ENCODE results near the gene LRRFIP1. TPM values are rescaled to one million over a fixed set of nuclear protein-coding genes. Genes with fewer than 3 reads are reported as not detected.

Gene LRRFIP1
- total and polyA plus RNA-seq, 2 of the 13 experiments (the other 11 are each of a cell fraction or from before 2014, with no cell fraction given) = 15.9 to 40.5 TPM

DNA sequence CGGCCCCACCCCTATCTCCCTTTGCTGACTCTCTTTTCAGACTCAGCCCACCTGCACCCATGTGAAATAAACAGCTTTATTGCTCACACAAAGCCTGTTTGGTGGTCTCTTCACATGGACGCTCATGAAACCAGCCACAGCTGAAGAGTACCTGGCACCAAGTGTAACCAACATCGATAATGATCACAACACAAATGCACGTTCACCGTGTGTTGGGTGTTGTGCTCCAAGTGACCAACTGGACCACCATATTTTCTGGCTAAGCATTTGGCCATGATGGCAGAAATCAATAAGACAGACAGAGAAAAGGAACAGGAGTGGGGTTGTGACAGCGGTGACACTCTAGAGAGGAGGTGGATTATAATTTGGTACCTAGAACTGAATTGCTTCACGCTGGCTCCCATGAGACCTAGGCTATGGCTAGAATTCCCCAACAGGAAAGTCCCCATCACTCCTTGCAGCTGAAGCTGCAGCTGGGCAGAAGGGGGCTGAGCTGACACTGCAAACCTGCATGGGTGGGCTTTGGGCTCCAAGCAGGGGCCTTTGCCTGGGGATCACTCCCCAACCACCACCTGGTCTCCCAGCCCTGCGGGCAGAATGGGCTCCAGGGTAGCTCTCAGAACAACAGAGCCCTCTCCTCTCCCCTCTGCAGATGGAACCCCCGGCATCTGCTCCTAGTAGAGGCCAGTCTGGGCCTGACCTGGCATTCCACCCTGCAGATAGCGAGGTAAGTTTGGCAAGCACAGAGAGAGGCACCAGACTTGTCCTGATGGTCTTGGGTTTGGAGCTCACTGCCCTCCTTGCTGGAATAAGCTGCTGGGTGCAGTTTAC, 14.6 kb upstream of the LRRFIP1 start (continued):
- no peak for TF ChIP-seq NFKB2 (CRISPR knock-in tag; IDR thresholded peaks at IDR 0.05; ENCODE audit: borderline replicate concordance)
- TF ChIP-seq ZNF501 (CRISPR knock-in tag; IDR thresholded peaks at IDR 0.05) = no peak
- TF ChIP-seq ZNF552 (CRISPR knock-in tag; IDR thresholded peaks at IDR 0.05; ENCODE audit: borderline replicate concordance) = no peak
- no peak for TF ChIP-seq ZNF33B (CRISPR knock-in tag; IDR thresholded peaks at IDR 0.05)
- no peak for TF ChIP-seq RFX1 (IDR thresholded peaks at IDR 0.05)
- no peak for TF ChIP-seq RBFOX2 (IDR thresholded peaks at IDR 0.05; ENCODE audit: low read depth, low read length)

DNA sequence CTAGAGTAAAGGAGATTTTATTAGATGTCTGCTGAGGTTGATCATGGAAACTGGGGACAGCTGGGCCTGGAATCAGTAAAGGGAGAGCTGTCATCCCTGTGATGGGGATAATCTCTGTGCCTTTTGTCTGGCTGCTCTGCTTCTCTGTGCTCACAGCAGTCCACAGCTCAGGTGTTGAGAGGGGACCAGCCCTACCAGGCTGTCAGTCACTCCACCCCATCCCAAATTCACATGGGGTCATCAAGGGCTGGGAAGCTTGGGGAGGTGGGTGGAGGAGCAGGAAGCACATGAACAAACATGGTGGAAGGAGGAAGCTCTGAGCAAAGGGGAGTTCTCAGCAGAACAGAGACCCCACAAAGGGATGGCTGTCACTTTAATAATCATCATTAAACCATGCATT, 13.7 kb upstream of the LRRFIP1 start:
- Histone ChIP-seq H3K4me1 (ENCODE audit: insufficient read depth, low read length) (peaks cover 39% of the 10 kb centered on the region), H3K9ac (ENCODE audit: insufficient read depth, low read depth, low read length) (peak overlapping the region; percentile 19; the same call in 1 of the 2 replicates), H3K4me3 (replicated peaks in 1 of 3; ENCODE audit: insufficient read depth in 1 of 3, low read depth in 2 of 3, low read length in 3 of 3) (peak overlapping the region in 1 of 3 experiments; percentile 21; a peak in 1 of 6 replicates), H3K27me3 (ENCODE audit: control insufficient read depth in 1 of 2, insufficient read depth in 2 of 2, low read length in 2 of 2) (peaks cover 0 to 35% of the 10 kb centered on the region in 2 experiments; a peak in 3 of 5 replicates), H3K36me3 (replicated peaks in 1 of 2; ENCODE audit: control insufficient read depth in 1 of 2, insufficient read depth in 2 of 2, low read length in 2 of 2) (no peaks in the 10 kb centered on the region), H3K4me2 (ENCODE audit: low read depth, low read length) (peak overlapping the region; percentile 61), H2AFZ (ENCODE audit: low read length) (no peak overlapping the region), H3K79me2 (ENCODE audit: insufficient read depth, low read length) (no peaks in the 10 kb centered on the region), H3K9me3 (ENCODE audit: low read length) (no peaks in the 10 kb centered on the region), H3K27ac (ENCODE audit: extremely low read length, insufficient read depth, low read length) (no peak overlapping the region), H4K20me1 (ENCODE audit: insufficient read depth, low read length) (no peaks in the 10 kb centered on the region)
- ChIA-PET POLR2A (interaction anchor here (1.0 to 2.0 kb wide), 3 partner anchors 12 to 49 kb away, joined by 3 to 9 read pairs (median 3); no protein-coding TSS in a partner anchor), CTCF (ENCODE audit: low intra/inter-chr PET ratio, low total read pairs) (interaction anchor here (1.0 to 1.4 kb wide), 2 partner anchors 8 to 110 kb away, joined by 3 to 6 read pairs; no protein-coding TSS in a partner anchor)
- no TSS peak for BruUV-seq (replicated peaks)
- ATAC-seq (peak; percentile 33), FAIRE-seq (no peak), DNase-seq (ENCODE audit: low spot score) (no peak)
- in situ Hi-C loops (cut with HindIII; ENCODE audit: extremely low pct_ligation_motif_present, low pct_unique_long_range_greater_than_20kb) (no loop called here), intact Hi-C loops (cut with micrococcal nuclease; ENCODE audit: unreplicated experiment) (loop anchor here (2.0 kb wide), 1 partner anchor 13 kb away; no protein-coding TSS in a partner anchor)
- TF ChIP-seq SETDB1 (CRISPR knock-in tag; IDR thresholded peaks at IDR 0.05; ENCODE audit: borderline replicate concordance) (no peak), ZNF768 (CRISPR knock-in tag; IDR thresholded peaks at IDR 0.05) (peak; percentile 69; the same call in 1 of the 2 replicates), ZNF572 (CRISPR knock-in tag; IDR thresholded peaks at IDR 0.05) (0 out of 2 replicates have a peak, but pooled peaks have one; percentile 42), ZNF501 (CRISPR knock-in tag; IDR thresholded peaks at IDR 0.05) (0 out of 2 replicates have a peak, but pooled peaks have one; percentile 10), AHR (CRISPR knock-in tag; IDR thresholded peaks at IDR 0.05) (0 out of 2 replicates have a peak, but pooled peaks have one; percentile 6), ZNF883 (CRISPR knock-in tag; IDR thresholded peaks at IDR 0.05; ENCODE audit: not compliant biosample characterization) (no peak), SRY (CRISPR knock-in tag; IDR thresholded peaks at IDR 0.05) (0 out of 2 replicates have a peak, but pooled peaks have one; percentile 48), ZNF543 (CRISPR knock-in tag; IDR thresholded peaks at IDR 0.05) (0 out of 2 replicates have a peak, but pooled peaks have one; percentile 6), NRL (CRISPR knock-in tag; IDR thresholded peaks at IDR 0.05; ENCODE audit: borderline replicate concordance) (0 out of 2 replicates have a peak, but pooled peaks have one; percentile 49), DZIP1 (CRISPR knock-in tag; IDR thresholded peaks at IDR 0.05) (0 out of 2 replicates have a peak, but pooled peaks have one; percentile 37)
- TF ChIP-seq, protein P1, sequence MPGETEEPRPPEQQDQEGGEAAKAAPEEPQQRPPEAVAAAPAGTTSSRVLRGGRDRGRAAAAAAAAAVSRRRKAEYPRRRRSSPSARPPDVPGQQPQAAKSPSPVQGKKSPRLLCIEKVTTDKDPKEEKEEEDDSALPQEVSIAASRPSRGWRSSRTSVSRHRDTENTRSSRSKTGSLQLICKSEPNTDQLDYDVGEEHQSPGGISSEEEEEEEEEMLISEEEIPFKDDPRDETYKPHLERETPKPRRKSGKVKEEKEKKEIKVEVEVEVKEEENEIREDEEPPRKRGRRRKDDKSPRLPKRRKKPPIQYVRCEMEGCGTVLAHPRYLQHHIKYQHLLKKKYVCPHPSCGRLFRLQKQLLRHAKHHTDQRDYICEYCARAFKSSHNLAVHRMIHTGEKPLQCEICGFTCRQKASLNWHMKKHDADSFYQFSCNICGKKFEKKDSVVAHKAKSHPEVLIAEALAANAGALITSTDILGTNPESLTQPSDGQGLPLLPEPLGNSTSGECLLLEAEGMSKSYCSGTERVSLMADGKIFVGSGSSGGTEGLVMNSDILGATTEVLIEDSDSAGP (CRISPR knock-in tag; IDR thresholded peaks at IDR 0.05; ENCODE audit: borderline replicate concordance) = 0 out of 2 replicates have a peak, but pooled peaks have one; percentile 10

Data from HepG2 (cell line).